Spleen (tissue), 7 donors: Measurements from ENCODE around the gene DCST1.

Experiments used
- CTCF ChIP-seq, 11 experiments: fragments of 200-600 bp in 7 of 11; fragments of 450-650 bp in 4 of 11; sonication (generic) in 4 of 11; IDR thresholded peaks in 8 of 11; conservative IDR thresholded peaks in 3 of 11; 1 replicate in 7 of 11; 2 replicates in 4 of 11; pipeline versions ENCODE4 v1.4.0 to v1.8.0; 2016 to 2021; ENCODE audit warnings: antibody characterized with exemption in 11 of 11, inconsistent platforms in 4 of 11, mild to moderate bottlenecking in 1 of 11
- POLR2A ChIP-seq, 3 donors: fragments of 450-650 bp; IDR thresholded peaks; one replicate each; pipeline ENCODE4 v1.5.1; 2017; ENCODE audit warnings: antibody characterized with exemption in 3 of 3, mild to moderate bottlenecking in 1 of 3
- POLR2AphosphoS5 ChIP-seq, 3 donors: sonication (generic); formaldehyde crosslinking; IDR thresholded peaks; one replicate each; pipeline ENCODE4 v1.5.1; 2017; ENCODE audit warnings: antibody characterized with exemption in 3 of 3
- donor health status: DM: no; HTN: no; CAD: no; lungs with moderate emphysema.
- donor health status: DM: no; HTN: no; CAD: no.
- donor health status: DM: no; HTN: no; CAD: no.

DNA sequence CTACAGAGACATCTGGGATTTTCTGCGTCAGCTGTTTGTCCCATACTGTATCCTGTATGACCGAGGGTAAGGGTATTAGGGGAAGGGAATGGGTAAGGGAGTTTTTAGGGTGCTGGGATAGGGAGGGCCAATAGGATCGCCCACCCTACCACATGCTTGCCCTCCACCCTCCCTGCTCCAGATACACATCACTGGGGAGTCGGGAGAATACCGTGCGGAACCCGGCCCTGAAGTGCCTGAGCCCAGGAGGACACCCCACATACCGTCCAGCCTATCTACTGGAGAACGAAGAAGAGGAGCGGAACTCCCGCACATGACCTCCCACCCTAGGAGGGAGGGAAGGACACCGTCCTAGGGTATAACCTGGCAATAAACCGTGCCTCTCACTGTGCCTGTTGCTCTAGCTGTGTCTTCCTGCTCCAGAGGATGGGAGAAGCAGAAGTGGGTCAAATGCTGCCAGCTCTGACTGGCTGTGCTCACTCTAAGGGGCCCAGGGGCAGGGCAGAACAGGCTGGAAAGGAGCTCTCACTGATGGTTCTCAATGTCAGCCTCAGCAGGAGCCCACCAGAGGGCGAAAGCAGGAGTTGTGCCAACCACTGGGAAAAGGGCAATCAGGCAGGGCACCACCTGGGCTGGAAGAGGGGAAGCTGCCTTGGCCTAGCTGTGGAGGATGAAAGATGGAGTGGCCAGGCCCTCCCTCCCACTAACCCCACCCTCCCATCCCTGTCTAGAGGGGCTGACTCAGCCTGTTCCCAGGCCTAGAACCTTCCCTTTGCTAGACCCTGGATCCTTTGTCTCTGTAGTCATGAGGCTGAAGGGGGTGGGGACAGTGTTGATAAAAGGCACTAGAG lies 40.7 kb upstream of the DCST1 start:
- TF ChIP-seq POLR2A (IDR thresholded peaks at IDR 0.05) (no peak), CTCF (IDR thresholded peaks at IDR 0.05 in 8 of 11, conservative IDR thresholded peaks at IDR 0.05 in 3 of 11) (no peak), POLR2AphosphoS5 (IDR thresholded peaks at IDR 0.05) (peak in 1 of 3 donors; percentile 5)
